Right lobe of liver (tissue), 6 donors: ENCODE measurements around the gene CYCS. TPM values are rescaled to one million over a fixed set of nuclear protein-coding genes. Genes with fewer than 3 reads are reported as not detected.
A peak's percentile ranks its signal among the peaks of the same experiment; 100 is the strongest.
"Not testable (repeated sequence)": the region's sequence is repeated elsewhere in the genome, so short reads cannot be mapped to it uniquely, and the experiment has no call there.

Source experiments
- ATAC-seq, 4 donors: fragments of 200-7000 bp; cut with Tn5 transposase; one replicate each; pipeline ENCODE4 v1.9.1; 2020; ENCODE audit warnings: mild to moderate bottlenecking in 4 of 4, moderate library complexity in 4 of 4
- DNase-seq, 3 donors: peaks; one replicate each; pipeline ENCODE4 v3.0.0-alpha.2; 2020
- H3K27ac ChIP-seq, 3 donors: fragments of 200-600 bp; one replicate each; pipeline ENCODE4 v1.8.0; 2022
- H3K27me3 ChIP-seq, 2 donors: fragments of 200-600 bp; one replicate each; pipeline ENCODE4 v1.8.0; 2022
- H3K36me3 ChIP-seq, 4 donors: fragments of 200-600 bp; sonication (generic) in 1 of 4; one replicate each; pipeline versions ENCODE4 v1.5.1 to v1.8.0; 2017 to 2022; ENCODE audit warnings: control low read depth in 1 of 4
- H3K4me1 ChIP-seq, 4 donors: fragments of 200-600 bp; sonication (generic) in 1 of 4; one replicate each; pipeline versions ENCODE4 v1.5.1 to v1.8.0; 2017 to 2022; ENCODE audit warnings: control low read depth in 1 of 4
- H3K4me3 ChIP-seq, 3 donors: fragments of 200-600 bp; one replicate each; pipeline ENCODE4 v1.8.0; 2022
- H3K9me3 ChIP-seq, 4 donors: fragments of 200-600 bp; sonication (generic) in 1 of 4; one replicate each; pipeline versions ENCODE4 v1.5.1 to v1.8.0; 2017 to 2022; ENCODE audit warnings: control low read depth in 1 of 4
- CTCF ChIP-seq, 4 donors: fragments of 200-600 bp in 3 of 4; fragments of 450-650 bp in 1 of 4; IDR thresholded peaks; one replicate each; pipeline versions ENCODE4 v1.5.1 to v1.8.0; 2016 to 2022; ENCODE audit warnings: antibody characterized with exemption in 4 of 4, mild to moderate bottlenecking in 2 of 4
- POLR2A ChIP-seq: fragments of 450-650 bp; IDR thresholded peaks from one replicate; pipeline ENCODE4 v1.6.1; 2017; ENCODE audit warnings: antibody characterized with exemption, mild to moderate bottlenecking
- WGBS: methylation state at CpG from one replicate; pipeline ENCODE4 v1.1.6; 2018; ENCODE audit warnings: low coverage, low lambda C conversion rate; ENCODE audit not compliant: insufficient coverage; ENCODE audit errors: missing lambda C conversion rate; 5-methylcytosine and 5-hydroxymethylcytosine counted together
- intact Hi-C, 2 donors: fragments of 100-400 bp; cut with DNase I; formaldehyde crosslinking; loops; one replicate each; pipeline versions ENCODE4 v1.11.2 to v1.14.1; 2022
- total RNA-seq, 6 experiments: library from RNA; depleted of rRNA in 2 of 6; stranded (reverse); fragments of >200 nt in 2 of 6; fragmentation: NEBNext Ultra II Directional in 3 of 6; extraction: Animal tissue kit (Norgen Biotek cat#: 25700) in 3 of 6; gene quantifications; one replicate each; pipeline versions ENCODE4 v1.1.0 to v1.2.4, GENCODE V29; 2016 to 2023
- donor health status: DM: no; HTN: yes; CAD: no.
- donor health status: DM: no; HTN: no; CAD: no.
- donor health status: DM: no; HTN: no; CAD: no.
- donor health status: DM: no; HTN: yes; CAD: no.
- donor health status: DM: no; HTN: yes; CAD: no.

Gene CYCS
- total RNA-seq, 6 experiments from 2014 or later = 45.8 to 79.9 (median 52.8) TPM

GRCh38 chr7:25169683-25170082, 44.6 kb upstream of the CYCS start:
- Histone ChIP-seq H3K9me3 (no peaks in the 10 kb centered on the region), H3K4me1 (peaks cover 0 to 9% (median 0%) of the 10 kb centered on the region in 4 donors), H3K27ac (no peak overlapping the region), H3K27me3 (no peaks in the 10 kb centered on the region), H3K4me3 (no peak overlapping the region), H3K36me3 (no peaks in the 10 kb centered on the region)
- intact Hi-C loops = no loop called here
- DNase-seq = no peak
- ATAC-seq = no peak
- WGBS = 87% methylated on average over 6 of the region's 7 CpGs
- TF ChIP-seq CTCF (IDR thresholded peaks at IDR 0.05) (no peak), POLR2A (no peak)

DNA sequence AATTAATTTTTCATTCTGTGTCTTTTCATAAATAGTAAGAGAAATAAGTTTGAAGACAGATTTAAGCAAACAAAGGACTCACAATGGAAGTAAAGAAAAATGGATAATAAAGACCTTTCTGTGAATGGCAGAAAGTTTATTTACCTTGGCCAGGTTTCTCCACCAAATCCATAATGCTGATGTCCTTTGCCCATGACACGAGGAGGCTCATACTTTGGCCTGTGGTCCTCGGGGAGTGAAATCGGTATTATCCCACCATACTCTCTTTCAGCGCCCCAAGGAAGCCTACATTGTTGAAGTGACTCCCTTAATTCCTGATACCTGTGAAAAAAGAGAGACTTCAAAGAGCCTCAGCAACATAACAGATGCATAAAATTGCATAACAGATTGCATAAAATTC, 43.1 kb upstream of the CYCS start:
- Histone ChIP-seq H3K4me3 (no peak overlapping the region), H3K36me3 (no peaks in the 10 kb centered on the region), H3K4me1 (peaks cover 0 to 9% (median 0%) of the 10 kb centered on the region in 4 donors), H3K9me3 (no peaks in the 10 kb centered on the region), H3K27me3 (no peaks in the 10 kb centered on the region), H3K27ac (no peak overlapping the region)
- intact Hi-C loops = no loop called here
- TF ChIP-seq POLR2A = no peak
- TF ChIP-seq CTCF (IDR thresholded peaks at IDR 0.05) = no peak
- ATAC-seq (peak in 3 of 4 donors; percentile 26 to 59 (median 43)), DNase-seq (no peak)
- WGBS = 16% methylated on average over 4 of the region's 4 CpGs

DNA sequence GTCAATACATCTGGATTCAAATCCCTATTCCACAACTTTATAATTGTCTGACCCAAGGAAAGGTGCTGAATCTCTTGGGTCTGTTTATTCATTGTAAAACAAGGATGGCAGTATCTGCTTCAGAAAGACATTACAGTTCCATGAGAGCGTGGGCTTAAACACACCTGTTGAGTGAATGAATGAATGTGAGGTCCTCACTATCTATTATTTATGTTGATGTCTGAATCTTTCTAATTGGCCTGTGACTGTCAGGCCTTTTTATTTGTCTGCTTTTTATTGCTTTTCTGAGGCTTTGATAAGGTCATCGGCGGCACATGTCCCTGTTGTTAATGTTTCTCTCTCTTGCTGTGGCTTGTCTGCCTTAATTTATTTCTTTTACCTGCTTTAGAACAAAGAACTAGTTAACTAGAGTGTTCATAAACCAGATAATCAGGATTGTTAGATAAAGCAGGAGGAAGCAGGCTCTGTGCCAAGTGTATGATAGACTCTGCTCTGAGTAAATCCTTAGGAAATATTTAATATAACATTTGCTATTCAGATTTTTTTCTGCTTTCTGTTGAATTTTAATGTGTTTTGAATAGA, 42.3 kb upstream of the CYCS start:
- ATAC-seq (peak in 3 of 4 donors; percentile 28 to 43 (median 31)), DNase-seq (no peak)
- intact Hi-C loops = no loop called here
- H3K27ac ChIP-seq = no peak overlapping the region
- no peaks in the 10 kb centered on the region for H3K27me3 ChIP-seq
- no peak for TF ChIP-seq POLR2A
- no peak for TF ChIP-seq CTCF (IDR thresholded peaks at IDR 0.05)
- no peaks in the 10 kb centered on the region for H3K9me3 ChIP-seq
- no peak overlapping the region for H3K4me3 ChIP-seq
- H3K36me3 ChIP-seq = no peaks in the 10 kb centered on the region
- H3K4me1 ChIP-seq = peaks cover 0 to 9% (median 0%) of the 10 kb centered on the region in 4 donors
- 55% methylated on average over 3 of the region's 3 CpGs for WGBS

DNA sequence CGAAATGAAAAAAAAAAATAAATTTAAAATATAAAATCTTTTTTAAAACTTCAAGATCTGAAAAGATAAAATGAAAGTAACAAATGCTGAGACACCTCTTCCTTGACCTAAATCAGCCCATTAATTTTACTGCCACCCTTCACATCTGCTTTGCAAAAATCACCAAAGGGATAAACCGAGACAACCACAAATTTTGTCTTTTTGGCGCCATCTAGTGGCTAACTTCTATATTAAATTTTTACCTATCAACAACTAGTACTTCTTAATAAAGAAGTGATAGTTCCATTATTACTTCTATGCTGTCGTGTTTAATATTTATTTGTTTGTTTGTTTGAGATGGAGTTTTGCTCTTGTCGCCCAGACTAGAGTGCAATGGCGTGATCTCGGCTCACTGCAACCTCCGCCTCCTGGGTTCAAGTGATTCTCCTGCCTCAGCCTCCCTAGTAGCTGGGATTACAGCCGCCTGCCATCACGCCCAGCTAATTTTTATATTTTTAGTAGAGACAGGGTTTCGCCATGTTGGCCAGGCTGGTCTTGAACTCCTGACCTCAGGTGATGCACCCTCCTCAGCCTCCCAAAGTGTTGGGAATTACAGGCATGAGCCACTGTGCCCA, 35.0 kb upstream of the CYCS start:
- H3K4me1 ChIP-seq, H3K27me3 ChIP-seq, DNase-seq, intact Hi-C loops, H3K4me3 ChIP-seq, H3K9me3 ChIP-seq, H3K27ac ChIP-seq, H3K36me3 ChIP-seq: not testable (repeated sequence)
- WGBS = 44% methylated on average over 11 of the region's 11 CpGs
- ATAC-seq = peak; percentile 36 to 62 (median 50)
- peak; percentile 34 to 70 (median 58) for TF ChIP-seq CTCF (IDR thresholded peaks at IDR 0.05)
